Measurements from ENCODE around the gene ADORA2B. TPM values are rescaled to one million over a fixed set of nuclear protein-coding genes. Genes with fewer than 3 reads are reported as not detected.
"Not testable (repeated sequence)": the region's sequence is repeated elsewhere in the genome, so short reads cannot be mapped to it uniquely, and the experiment has no call there.

Gene ADORA2B
- total RNA-seq, 1 experiment from 2014 or later, result 14.4 TPM

DNA sequence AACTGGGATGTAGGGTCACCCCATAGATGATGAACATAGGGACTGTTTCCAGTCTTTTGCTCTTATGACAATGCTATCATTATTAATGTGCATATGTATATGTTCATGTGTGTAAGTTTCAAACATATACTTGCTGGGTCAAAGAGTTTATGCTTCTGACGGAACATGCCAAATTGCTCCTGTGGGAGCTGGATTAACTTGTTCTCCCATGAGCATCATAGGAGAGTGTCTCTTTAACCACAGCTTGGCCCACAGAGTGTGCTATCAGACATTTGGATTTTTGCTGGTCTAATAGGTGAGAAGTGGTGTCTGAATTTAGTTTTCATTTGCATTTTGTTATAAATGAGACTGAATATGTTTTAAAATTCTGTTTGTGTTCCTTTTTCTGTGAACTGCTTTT is 22.3 kb upstream of the ADORA2B start:
- no peak for DNase-seq (ENCODE audit: low read depth)

DNA sequence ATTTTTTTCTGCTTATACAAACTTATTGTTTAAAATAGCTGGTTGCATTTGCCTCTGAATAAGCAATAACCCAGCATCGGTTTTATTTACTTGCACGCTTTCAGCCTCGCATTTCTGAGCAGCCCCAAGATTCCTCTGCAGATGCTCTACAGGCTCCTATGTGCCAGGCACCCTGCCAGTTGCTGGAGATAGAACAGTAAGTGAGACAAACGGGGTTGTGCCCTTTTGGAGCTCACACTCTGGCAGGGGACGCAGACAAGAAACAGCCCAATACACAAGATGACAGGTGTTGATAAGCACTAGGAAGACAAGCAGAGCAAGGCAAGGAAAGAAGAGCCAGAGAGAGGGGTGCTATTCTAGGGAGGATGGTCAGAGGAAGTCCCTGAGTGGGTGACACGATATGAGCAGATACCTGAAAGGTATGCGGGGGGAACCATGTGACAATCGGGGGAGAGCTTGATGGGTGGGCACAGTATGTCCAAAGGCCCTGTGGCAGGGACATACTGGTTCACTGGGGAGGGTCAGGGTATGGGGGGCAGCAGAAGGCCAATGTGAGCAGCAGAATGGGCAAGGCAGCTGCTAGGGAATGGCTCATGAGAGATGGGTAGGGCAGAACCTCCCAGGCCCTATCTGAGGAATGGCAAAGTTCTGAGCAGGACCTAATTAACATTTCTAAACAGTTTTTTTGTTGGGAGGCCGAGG is 18.7 kb upstream of the ADORA2B start:
- no peak for DNase-seq (ENCODE audit: low read depth)

DNA sequence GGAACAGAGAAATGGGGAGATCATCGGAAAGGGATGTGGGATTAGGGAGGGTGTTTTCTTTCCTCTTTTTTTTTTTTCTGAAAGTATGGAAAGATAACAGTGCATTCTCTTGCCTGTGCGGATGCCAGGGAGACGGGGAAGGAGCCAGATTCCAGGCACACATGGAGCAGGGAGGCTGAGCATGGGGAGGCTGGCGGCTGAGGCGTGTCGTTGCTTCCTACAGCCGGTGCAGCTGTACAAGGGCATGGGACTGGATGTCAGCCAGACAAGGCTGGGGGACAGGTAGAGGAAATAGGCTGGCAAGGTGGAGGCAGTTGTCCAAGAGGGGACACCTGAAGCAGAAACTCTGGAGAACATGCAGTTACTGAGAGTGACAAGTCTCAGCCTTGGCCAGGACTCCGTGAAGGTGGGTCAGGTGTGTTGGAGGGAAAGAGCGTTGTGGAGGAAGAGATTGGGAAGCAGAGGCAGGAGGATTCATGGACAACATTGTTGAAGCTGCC is 16.6 kb upstream of the ADORA2B start:
- DNase-seq (ENCODE audit: low read depth), result no peak

DNA sequence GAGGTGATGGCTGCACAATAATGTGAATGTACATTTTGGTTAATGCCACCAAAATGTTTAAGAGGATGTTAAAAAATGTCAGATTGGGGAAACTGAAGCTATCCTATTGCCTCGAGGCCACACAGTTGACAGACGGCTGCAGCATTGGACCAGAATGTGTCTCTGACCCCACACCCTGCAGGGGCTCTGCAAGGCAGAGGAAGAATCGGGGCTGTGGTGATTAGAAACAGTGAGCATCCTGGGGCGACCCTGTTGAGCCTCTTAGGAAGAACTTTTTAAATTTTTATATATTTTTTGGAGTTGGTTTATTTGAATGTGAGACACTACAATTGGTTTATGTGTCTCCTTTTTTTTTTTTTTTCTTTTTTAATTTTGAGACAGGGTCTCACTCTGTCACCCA is 15.0 kb upstream of the ADORA2B start:
- DNase-seq (ENCODE audit: low read depth), result no peak

DNA sequence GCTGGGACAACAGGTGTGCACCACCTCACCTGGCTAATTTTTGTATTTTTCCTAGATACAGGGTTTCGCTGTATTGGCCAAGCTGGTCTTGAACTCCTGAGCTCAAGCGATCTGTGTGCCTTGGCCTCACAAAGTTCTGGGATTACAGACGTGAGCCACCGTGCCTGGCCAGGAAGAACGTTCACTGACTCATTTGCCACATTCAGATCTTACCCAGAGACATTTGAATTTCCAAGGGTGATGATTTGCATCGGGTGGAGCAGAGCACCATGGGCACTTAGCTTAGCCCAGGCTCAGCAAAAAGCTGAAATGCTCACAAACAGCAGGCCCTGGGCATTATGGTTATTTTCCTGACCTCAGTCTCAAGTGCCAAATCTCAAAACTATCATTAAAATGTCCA is 14.5 kb upstream of the ADORA2B start:
- DNase-seq (ENCODE audit: low read depth), result no peak

DNA sequence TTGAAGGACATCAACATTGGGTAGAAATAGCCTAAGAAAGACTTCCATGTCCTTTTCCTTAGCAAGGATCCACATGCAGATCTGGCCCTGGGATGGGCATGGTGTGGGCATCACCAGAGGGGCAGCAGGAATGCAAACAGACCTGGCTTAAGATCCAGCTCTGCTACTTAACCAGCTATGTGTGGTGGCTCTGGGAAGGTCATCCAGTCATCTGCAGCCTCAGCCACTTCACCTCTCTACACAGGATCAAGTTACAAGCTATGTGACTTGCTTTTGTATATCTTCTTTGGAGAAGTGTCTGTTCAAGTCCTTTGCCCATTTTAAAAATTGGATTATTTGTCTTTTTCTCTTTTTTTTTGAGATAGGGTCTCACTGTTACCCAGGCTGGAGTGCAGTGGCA is 13.5 kb upstream of the ADORA2B start:
- no peak for DNase-seq (ENCODE audit: low read depth)

DNA sequence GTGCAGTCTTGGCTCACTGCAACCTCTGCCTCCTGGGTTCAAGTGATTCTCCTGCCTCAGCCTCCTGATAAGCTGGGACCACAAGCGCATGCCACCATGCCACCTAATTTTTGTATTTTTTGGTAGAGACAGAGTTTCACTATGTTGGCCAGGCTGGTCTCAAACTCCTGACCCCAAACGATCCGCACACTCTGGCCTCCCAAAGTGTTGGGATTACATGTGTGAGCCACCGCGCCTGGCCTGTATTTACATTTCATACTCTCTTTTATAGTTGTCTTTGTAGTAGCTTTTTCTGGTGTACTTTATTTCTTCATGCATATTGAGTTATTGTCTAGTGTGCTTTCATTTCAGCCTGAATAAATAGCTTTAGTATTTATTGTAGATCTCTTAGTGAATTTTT is 10.1 kb upstream of the ADORA2B start:
- no peak for DNase-seq (ENCODE audit: low read depth)

DNA sequence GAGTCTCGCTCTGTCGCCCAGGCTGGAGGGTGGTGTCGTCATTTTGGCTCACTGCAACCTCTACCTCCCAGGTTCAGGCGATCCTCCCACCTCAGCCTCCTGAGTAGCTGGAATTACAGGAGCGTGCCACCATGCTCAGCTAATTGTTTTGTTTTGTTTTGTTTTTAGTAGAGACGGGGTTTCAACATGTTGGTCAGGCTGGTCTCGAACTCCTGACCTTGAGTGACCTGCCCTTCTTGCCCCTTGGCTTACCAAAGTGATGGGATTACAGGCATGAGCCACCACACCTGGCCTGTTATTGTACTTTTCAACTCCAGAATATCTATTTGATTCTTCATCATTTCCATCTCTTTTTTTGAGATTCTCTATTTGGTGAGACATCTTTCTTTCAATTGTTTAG is 9.0 kb upstream of the ADORA2B start:
- no peak for DNase-seq (ENCODE audit: low read depth)

DNA sequence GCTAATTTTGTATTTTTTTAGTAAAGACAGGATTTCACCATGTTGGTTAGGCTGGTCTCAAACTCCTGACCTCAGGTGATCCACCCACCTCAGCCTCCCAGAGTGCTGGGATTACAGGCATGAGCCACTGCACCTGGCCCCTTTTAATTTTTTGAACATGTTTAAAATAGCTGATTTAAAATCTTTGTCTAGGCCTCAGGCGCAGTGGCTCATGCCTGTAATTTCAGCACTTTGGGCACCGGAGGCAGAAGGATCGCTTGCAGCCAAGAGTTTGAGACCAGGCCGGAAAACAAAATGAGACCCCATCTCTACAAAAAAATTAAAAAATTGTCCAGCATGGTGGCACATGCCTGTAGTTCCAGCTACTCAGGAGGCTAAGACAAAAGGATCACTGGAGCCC is 8.4 kb upstream of the ADORA2B start:
- not testable (repeated sequence) for DNase-seq (ENCODE audit: low read depth)

DNA sequence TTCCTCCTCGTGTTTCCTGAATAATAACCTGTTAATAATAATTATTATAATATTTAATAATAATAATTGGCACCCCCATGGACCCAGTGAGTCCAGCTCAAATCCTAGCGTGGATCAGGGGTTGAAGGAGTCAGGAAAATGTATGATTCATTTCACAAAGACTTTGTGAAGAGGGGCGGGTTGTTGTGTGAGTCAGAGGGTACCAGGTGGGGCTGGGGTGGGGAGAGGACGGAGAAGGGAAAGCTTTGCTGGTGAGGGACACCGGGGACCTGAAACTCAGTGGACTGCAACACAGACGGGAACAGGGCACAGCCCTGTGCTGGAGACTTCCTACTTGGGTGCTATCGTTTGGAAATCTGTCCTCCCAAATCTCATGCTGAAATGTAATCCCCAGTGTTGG is 3.1 kb upstream of the ADORA2B start:
- DNase-seq (ENCODE audit: low read depth), result peak; percentile 43

DNA sequence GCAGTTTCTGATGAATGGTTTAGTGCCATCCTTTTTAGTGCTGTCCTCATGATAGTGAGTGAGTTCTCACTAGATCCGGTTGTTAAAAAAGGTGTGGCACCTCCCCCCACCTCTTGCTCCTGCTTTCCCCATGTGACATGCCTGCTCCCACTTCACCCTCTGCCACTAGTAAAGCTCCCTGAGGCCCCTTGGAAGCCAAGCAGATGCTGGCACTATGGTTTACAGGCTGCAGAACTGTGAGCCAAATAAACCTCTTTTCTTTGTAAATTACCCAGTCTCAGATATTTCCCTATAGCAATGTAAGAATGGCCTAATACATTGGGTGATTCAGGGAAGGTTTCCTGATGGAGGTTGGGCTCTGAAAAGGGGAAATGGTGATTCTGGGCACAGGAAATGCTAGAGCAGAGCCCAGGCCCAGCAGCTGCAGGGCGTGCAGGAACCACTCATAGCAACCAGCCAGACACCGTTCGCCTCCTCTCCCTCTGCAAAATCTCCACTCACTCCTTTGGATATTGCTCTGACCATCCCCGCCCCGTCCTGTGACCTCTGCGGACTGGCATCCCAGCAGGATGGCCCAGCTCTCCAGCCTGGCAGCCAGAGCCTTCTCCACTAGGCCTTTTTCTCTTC is 2.6 kb upstream of the ADORA2B start:
- no peak for DNase-seq (ENCODE audit: low read depth)

DNA sequence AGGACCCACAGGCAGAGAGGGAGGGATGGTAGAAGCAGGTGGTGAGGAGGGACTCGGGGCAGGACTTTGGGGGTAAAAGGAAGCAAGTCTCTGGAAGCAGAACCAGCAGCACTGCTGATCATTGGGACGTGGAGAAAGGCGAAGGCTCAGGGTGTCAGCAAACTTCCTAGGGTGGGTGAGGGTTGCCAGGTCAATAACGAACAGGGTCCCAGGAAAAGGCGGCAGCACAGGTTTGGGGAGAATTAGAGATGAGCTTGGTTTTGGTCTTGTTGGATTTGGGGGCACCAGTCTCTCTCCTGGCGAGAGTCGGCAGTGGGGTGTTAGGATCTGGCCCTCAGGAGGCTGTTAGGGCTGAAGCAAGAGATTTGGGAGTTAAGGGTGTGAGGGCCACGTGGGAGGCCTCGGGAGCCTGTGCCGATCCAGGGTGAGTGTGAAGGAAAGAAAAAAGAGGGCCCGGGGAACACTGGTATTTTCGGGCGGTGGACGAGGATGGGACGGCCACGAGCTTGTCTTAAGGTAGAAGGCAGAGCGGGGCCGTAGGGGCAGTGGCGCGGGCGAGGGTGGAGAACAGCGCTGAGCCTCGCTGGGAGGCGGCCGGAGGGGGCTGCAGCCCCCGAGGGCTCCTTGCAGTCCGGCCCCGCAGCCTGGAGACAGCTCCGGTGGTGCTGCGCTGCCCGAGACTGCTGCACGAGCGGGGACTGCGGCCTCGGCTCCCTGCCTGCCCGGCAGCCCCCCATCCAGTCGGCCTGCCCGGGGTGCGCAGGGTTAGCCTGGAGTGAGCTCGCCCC is 765 bp upstream of the ADORA2B start:
- DNase-seq (ENCODE audit: low read depth), result no peak

DNA sequence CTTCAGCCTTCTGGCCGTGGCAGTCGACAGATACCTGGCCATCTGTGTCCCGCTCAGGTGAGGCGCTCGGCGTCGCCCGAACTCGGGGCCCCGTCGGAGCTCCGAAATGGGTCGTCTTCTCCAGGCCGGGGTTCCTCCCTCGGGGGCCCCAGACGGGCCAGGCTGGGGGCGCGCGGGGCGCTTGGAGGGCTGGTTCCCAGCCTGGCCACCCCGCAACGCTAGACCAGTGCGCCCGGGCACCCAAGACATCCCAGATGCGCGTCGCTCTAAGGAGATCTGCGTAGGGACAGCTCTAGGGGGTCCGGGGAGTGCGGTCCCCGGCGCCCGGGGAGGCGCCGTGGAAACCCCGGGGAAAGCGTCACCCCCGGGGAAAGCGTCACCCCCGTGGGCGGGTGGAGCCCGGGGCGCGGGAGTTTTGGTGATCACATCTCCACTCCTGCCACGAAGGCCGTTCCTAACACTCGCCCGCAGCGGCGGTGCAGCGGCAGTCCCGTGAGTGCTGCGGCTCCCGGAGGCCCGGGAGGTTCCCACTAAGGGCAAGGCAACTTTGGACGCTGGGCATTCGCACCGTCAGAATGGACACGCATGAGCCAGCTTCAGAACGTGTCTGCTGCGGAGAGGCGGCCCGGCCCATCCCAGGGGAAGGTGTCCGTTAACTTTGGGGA is 729 bp downstream of the ADORA2B start:
- no peak for DNase-seq (ENCODE audit: low read depth)

DNA sequence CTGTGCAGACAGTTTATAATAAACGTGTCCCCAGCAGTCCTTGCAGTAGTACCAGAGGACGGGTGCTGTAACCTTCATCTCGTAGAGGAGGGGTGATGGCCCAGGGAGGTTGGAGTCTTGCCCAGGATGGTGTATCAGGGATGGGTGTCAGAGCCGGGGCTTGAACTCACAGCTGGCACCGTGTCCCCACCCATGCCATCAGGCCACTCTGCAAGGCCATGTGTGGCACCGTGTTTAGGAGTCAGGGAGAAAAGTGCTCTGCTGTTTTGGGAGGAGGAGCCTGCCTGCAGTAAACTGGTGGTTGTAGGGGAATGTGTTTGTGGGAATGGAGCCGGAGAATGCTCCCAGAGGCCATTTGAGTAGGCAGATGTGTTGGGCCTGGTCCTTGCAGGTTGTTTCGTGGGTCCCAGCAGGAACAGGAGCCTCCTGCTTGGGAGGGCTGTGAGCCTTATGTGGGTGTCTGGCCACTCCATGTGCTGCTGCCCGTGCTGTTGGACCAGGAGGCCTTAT is 1.7 kb downstream of the ADORA2B start:
- DNase-seq (ENCODE audit: low read depth), result peak; percentile 57

DNA sequence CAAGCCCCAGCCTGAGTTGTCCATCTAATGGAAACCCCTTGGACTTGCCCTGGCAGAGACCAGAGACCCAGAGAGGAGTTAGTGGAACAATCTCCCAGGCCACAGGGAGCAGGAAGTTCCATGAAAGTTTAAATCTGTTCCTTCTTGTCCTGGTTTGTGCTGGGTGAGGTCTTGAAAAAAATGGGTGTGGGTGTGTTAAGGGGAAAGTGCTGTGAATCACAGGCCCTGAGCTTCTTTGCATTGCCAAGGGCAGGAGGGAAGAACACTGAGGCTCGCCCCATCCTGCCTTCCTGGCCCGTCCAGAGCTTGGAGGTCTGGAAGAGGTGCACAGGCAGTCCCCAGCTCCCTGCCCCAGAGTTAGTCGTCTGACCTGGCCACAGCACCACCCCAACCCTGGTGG is 2.3 kb downstream of the ADORA2B start:
- peak; percentile 39 for DNase-seq (ENCODE audit: low read depth)

DNA sequence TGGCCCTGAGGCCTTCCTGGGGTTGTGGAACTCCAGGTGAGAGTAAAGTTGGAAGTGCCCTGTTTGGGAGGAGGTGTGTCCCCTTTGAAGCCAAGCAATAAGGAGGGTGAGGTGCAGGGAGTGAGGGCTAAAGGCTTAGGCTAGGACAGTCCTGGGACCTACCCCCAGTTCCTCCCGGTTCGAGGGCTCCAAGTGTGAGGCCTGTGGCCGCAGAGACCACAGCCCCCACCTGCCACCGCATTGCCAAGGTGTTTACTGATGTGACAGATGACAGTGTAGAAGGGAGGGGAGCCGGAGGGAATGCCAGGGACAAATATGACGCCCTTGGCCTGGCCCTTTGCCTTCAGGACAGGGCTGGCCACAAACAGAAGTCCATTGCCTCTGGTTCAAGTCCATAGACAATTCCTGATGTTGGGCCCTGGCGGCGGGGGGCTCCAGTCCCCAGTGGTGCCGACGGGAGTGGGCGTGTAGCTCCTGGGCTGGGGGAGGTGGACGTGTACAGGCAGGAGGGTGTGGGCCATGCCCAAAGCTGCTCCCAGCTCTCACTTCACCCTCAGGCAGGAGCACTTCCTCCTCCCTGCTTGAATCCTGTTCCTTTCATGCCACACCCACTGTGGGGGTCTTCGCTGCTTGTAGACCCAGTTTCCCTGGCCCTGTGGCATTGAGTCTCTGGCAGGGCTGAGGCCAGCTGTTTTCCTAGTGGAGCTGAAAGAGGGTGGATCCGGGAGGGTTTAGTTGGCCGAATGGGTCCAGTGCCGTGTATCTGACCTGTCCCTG is 3.2 kb downstream of the ADORA2B start:
- DNase-seq (ENCODE audit: low read depth), result no peak

DNA sequence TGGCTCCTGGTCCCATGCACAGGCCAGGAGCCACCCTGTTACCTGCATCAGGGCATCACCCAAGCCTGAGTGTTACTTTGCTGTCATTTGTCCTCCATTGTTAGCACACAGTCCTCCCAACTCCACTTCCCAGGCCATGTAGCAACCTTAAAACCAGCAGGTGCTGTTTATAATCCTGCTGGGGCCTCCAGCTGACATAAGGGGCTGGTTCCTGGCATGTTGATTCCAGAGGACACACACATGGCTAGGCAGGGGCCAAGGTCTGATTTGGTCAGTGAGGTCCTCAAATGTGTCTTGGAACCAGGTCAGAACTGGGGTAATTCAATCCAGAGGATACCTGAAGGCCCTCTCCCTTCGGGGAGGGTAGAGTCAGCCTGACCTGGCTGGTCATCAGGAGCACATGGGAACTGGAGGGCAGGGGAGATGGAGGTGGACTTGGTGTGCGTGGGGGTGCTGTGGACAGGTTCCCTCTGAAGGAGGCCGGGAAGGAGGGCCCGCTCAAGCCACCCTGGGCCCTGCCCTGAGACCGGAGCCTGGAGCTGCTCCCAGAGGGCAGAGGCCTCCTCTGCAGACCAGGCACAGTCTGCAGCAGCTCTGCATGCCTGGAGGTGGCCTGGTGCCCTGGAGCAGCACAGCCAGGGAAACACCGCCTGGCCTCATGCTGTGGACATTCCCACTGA is 6.6 kb downstream of the ADORA2B start:
- no peak for DNase-seq (ENCODE audit: low read depth)

DNA sequence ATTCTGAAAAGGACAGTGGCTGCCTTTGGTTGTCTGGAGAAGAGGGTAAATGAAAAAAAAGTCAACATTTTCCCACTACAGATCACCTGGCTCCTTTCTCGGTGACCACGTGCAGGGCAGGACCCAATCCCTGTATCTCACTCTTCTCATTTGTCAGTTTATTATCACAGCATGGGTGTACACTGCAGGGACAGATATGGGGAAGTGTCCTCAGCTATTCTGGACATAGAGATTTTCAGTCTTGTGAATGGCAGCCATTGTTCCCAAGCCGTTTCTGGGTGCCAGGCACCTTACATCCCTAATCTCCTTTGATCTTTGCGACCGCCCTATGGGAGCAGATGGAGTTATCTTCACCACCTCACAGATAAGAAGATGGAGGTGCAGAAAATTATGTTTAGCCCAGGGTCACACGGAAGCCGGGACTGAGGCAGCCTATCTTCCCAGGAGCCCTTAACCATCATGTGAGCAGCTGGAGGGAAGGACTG is 7.2 kb downstream of the ADORA2B start:
- no peak for DNase-seq (ENCODE audit: low read depth)

DNA sequence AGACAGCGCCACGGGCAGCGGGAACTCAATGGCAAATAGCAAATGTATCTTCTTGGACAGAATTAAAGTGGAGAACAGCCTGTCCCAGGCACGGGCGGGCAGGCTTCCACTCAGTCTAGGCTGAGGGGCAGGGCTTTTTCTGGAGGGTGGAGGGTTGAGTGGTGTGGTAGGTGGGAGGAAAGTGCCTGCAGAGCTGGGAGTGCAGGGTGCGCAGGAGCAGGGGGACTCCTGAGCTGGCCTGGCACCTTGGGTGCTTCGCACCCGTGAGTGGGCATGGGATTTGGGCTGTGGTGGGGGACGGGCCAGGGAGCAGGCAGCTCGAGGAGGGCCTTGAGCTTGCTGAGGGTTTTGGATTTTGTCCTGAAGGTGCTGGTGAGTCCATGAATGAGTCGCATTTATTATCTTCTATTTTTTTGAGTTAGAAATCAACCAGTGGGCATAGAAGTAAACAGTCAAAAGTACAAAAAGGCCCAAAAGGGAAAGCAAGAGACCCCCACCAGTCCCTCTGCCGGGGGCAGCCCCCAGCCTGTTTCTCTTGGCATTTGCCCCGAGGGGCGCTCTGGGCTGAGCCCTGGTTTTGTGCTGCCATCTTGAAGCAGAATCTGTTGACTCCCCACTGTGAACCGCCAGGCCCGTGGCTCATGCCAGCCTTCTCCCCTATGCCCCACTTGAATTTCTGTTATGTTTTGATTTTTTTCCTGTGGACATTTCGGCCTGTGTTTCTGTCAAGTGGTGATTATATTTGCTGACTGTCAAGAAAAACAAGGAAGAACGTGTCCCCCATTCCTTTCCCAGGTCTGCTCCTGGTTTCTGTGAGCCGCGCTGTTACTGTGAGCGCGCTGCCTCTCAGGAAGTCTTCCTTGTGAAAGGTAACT is 8.2 kb downstream of the ADORA2B start:
- DNase-seq (ENCODE audit: low read depth), result no peak

DNA sequence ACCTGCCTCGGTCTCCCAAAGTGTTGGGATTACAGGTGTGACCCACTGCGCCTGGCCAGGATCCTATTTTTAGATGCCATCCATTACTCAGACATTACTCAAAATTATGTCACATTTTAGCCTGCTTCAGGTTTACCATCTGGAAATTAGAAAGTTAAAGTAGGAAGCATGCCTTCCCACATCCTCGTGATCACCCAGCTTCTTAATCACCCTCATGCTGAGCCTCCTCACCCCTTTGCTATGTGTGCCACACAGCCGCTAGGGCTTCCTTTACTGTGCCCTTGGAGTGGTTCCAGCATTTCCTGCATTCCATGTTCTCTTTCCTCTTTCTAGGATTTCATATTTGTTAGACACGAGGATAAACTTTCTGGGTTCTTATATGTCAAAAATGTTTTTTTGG is 9.3 kb downstream of the ADORA2B start:
- peak; percentile 89 for DNase-seq (ENCODE audit: low read depth)
